NCI-H2107 (cell line): ENCODE data around the gene TMEM106C.

Source experiments
- DNase-seq: peaks from one replicate; lab custom pipeline; 2025; lab: John Stamatoyannopoulos, UW

TMEM106C gene

GRCh38 chr12:47963340-47964040 is at the start of gene TMEM106C:
Gene TMEM106C, plus strand, starts transcription at chr12:47963596. Its CDS starts 641 bp downstream, at chr12:47964237.
- DNase-seq, result peak; percentile 91

GRCh38 chr12:47920913-47921312 is 42.5 kb upstream of the TMEM106C start:
- DNase-seq, result no peak

GRCh38 chr12:47921907-47922306 is 41.5 kb upstream of the TMEM106C start:
- no peak for DNase-seq

- no peak for DNase-seq
Observed at GRCh38 chr12:47927346-47927745, 36.0 kb upstream of the TMEM106C start.

- no peak for DNase-seq
Observed at GRCh38 chr12:47930634-47931033, 32.8 kb upstream of the TMEM106C start.

- DNase-seq, result no peak
Observed at GRCh38 chr12:47931187-47931586, 32.2 kb upstream of the TMEM106C start.

- no peak for DNase-seq
Observed at GRCh38 chr12:47935184-47935583, 28.2 kb upstream of the TMEM106C start.

GRCh38 chr12:47938093-47938492 is 25.3 kb upstream of the TMEM106C start:
- DNase-seq, result no peak

GRCh38 chr12:47938594-47938993 is 24.8 kb upstream of the TMEM106C start:
- DNase-seq, result no peak

- DNase-seq, result no peak
Observed at GRCh38 chr12:47939009-47939601, 24.3 kb upstream of the TMEM106C start.

- DNase-seq, result no peak
Observed at GRCh38 chr12:47940773-47941474, 22.5 kb upstream of the TMEM106C start.

GRCh38 chr12:47941475-47941780 is 22.0 kb upstream of the TMEM106C start:
- no peak for DNase-seq

GRCh38 chr12:47941871-47942613 is 21.4 kb upstream of the TMEM106C start:
- DNase-seq, result no peak

- no peak for DNase-seq
Observed at GRCh38 chr12:47942614-47943225, 20.7 kb upstream of the TMEM106C start.

GRCh38 chr12:47943623-47944340 is 19.6 kb upstream of the TMEM106C start:
- DNase-seq, result no peak

- no peak for DNase-seq
Observed at GRCh38 chr12:47944685-47945340, 18.6 kb upstream of the TMEM106C start.

GRCh38 chr12:47945341-47945728 is 18.1 kb upstream of the TMEM106C start:
- DNase-seq, result no peak

GRCh38 chr12:47946413-47947323 is 16.7 kb upstream of the TMEM106C start:
- DNase-seq, result no peak

- DNase-seq, result no peak
Observed at GRCh38 chr12:47947341-47947740, 16.1 kb upstream of the TMEM106C start.
